GM20000 (cell line): ENCODE data around the gene RASGEF1C.

ENCODE experiments used
- DNase-seq: peaks from one replicate; pipeline ENCODE4 v3.0.0; 2012; ENCODE audit warnings: low spot score
- TF ChIP-seq, protein P1 (sequence below): IDR thresholded peaks from 2 replicates; pipeline ENCODE4 v1.5.1; 2012; ENCODE audit warnings: mild to moderate bottlenecking, control low read depth; ENCODE audit errors: extremely low read depth, missing control alignments

Gene RASGEF1C

DNA sequence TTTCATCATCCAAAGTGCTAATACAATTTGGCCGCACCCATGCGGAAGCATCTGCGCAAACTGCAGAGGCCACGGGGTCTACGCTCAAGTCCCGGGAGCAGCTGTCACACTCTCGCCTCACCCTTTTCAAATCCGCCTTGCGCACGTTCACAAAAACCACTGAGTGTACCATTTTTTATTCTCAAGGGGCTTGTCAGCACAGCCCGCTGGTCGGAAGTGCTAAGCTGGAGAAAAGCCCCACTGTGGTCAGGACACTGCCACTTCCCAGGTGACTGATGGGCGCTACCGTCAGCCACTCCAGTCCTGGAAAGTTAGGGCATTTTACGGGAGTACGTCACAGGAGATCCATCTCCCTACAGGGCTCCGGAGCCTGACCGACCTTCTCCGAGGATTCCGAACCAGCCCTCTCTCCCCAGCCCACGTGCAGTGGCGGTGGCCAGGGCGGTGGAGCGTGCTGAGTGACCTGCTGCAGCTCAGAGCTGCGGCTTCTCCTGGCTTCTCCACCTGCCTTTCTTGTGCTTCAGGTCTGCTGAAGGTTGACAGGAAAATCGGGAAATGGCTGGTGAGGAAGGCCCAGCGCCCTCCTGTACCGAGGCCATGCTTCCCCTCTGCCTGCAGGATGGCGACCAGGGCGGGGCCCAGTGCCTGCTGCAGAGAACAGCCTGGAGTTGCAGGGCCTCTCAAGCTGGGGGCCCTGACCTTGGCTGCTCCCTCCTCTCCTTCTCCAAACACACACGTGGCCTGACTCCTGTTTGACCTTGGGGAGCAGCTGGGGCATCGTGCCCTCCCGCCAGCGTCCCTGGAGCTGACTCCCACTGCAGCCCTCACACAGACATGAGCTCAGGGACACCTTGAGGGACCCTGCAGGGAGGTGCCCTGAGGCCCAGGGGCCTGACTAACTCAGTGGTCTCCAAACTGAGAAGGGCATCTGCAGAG lies 14.3 kb downstream of the RASGEF1C start:
- DNase-seq, result no peak
- TF ChIP-seq, protein P1, sequence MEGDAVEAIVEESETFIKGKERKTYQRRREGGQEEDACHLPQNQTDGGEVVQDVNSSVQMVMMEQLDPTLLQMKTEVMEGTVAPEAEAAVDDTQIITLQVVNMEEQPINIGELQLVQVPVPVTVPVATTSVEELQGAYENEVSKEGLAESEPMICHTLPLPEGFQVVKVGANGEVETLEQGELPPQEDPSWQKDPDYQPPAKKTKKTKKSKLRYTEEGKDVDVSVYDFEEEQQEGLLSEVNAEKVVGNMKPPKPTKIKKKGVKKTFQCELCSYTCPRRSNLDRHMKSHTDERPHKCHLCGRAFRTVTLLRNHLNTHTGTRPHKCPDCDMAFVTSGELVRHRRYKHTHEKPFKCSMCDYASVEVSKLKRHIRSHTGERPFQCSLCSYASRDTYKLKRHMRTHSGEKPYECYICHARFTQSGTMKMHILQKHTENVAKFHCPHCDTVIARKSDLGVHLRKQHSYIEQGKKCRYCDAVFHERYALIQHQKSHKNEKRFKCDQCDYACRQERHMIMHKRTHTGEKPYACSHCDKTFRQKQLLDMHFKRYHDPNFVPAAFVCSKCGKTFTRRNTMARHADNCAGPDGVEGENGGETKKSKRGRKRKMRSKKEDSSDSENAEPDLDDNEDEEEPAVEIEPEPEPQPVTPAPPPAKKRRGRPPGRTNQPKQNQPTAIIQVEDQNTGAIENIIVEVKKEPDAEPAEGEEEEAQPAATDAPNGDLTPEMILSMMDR, result no peak

- no peak for DNase-seq
- TF ChIP-seq, protein P1, result no peak
Observed at GRCh38 chr5:180193749-180194375, 15.1 kb downstream of the RASGEF1C start.

DNA sequence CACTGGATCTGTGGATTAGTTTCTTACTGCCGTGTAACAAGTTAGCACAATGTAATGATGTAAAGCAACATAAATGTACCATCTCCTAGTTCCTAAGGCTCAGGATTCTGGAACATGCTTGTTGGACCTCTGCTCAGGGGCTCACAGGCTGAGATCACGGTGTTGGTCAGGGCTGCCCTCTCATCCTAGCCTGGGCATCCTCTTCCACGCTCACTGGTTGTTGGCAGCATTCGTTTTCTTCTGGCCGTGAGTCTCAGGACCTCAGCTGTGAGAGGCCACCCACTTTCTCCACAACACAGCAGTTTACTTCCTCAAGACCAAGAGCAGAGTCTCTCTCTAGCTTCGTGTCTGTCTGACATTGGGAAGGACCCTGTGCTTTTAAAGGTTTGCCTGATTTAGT lies 17.3 kb downstream of the RASGEF1C start:
- no peak for DNase-seq
- TF ChIP-seq, protein P1, result no peak

GRCh38 chr5:180187767-180188166 lies 21.2 kb downstream of the RASGEF1C start:
- no peak for DNase-seq
- TF ChIP-seq, protein P1, result no peak

- TF ChIP-seq, protein P1, result no peak
- no peak for DNase-seq
Observed at GRCh38 chr5:180180846-180181245, 28.2 kb downstream of the RASGEF1C start.

DNA sequence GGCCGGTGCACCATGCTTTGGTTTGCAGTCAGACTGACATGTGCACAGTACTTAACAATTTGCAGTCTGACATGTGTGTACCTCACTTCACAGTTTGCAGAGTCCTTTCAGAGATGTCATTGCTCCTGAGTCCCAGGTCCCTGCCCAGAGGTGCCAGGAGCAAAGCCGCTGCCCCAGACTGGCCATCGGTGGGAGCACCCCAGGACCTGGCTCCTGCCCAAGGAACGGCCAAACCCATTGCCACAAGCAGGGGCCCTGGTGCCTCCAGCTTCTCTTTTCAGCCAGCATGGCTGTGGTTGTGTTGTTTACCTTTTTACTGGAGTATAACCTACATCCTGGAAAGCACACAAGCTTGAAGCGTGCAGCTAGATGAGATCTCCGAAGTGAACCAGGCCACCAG lies 28.6 kb downstream of the RASGEF1C start:
- no peak for DNase-seq
- TF ChIP-seq, protein P1, result no peak
